Adrenal gland (tissue), 12 donors: Measurements from ENCODE around the gene CEP131. TPM values are rescaled to one million over a fixed set of nuclear protein-coding genes. Genes with fewer than 3 reads are reported as not detected.

ENCODE experiments used
- DNase-seq, 7 donors: peaks; one replicate each; pipeline ENCODE4 v3.0.0-alpha.2; 2019 to 2020
- H3K27ac ChIP-seq, 5 donors: fragments of 200-600 bp; sonication (generic) in 4 of 5; 1 replicate in 3 of 5; 2 replicates in 2 of 5; pipeline versions ENCODE4 v1.5.1 to v1.8.0; 2016 to 2020; ENCODE audit warnings: mild to moderate bottlenecking in 1 of 5
- H3K27me3 ChIP-seq: fragments of 200-600 bp; 2 replicates; pipeline ENCODE4 v1.8.0; 2021
- H3K36me3 ChIP-seq, 2 donors: fragments of 200-600 bp; replicated peaks in 1 of 2; 1 replicate in 1 of 2; 2 replicates in 1 of 2; pipeline versions ENCODE4 v1.5.1 to v1.8.0; 2018 to 2022
- H3K4me1 ChIP-seq, 2 donors: fragments of 200-600 bp; replicated peaks in 1 of 2; 1 replicate in 1 of 2; 2 replicates in 1 of 2; pipeline versions ENCODE4 v1.5.1 to v1.8.0; 2018 to 2021
- H3K4me3 ChIP-seq, 4 donors: fragments of 200-600 bp; sonication (generic) in 3 of 4; one replicate each; pipeline ENCODE4 v1.5.1; 2016 to 2018
- H3K9me3 ChIP-seq, 3 donors: fragments of 200-600 bp; sonication (generic) in 1 of 3; replicated peaks in 1 of 3; 1 replicate in 2 of 3; 2 replicates in 1 of 3; pipeline versions ENCODE4 v1.5.1 to v1.8.0; 2016 to 2021
- POLR2A ChIP-seq, 2 donors: fragments of 450-650 bp; IDR thresholded peaks; one replicate each; pipeline ENCODE4 v1.6.1; 2017; ENCODE audit warnings: antibody characterized with exemption in 2 of 2, mild to moderate bottlenecking in 2 of 2, moderate library complexity in 1 of 2
- WGBS, 4 donors: extraction: QIAGEN DNeasy Blood & Tissue Kit in 2 of 4; methylation state at CpG; one replicate each; pipeline versions ENCODE4 v1.1.5 to v1.1.7; 2013 to 2017; 5-methylcytosine and 5-hydroxymethylcytosine counted together
- intact Hi-C, 2 donors: fragments of 100-400 bp; cut with DNase I; formaldehyde crosslinking; loops; one replicate each; pipeline versions ENCODE4 v1.14.1 to v1.15.0; 2022 to 2023
- polyA plus RNA-seq, 3 donors: library from polyadenylated mRNA; stranded (reverse); fragments of 200-250 nt in 2 of 3; fragments of 350-450 nt in 1 of 3; fragmentation: Illumina TruSeq in 1 of 3; extraction: RNeasy Lipid Tissue Mini Kit (QIAGEN cat#74804) in 1 of 3; gene quantifications; one replicate each; pipeline ENCODE4 v1.2.3, GENCODE V29; 2013 to 2014
- total RNA-seq, 9 donors: library from RNA; depleted of rRNA in 4 of 9; stranded (reverse); fragments of >200 nt in 4 of 9; fragments of 120-200 nt in 1 of 9; fragmentation: NEBNext Ultra II Directional in 1 of 9; extraction: Animal tissue kit (Norgen Biotek cat#: 25700) in 1 of 9; gene quantifications; one replicate each; pipeline versions ENCODE4 v1.1.0 to v1.2.4, GENCODE V29; 2013 to 2023
- TF ChIP-seq, protein P1 (sequence below), 6 experiments: fragments of 450-650 bp in 4 of 6; fragments of 200-600 bp in 2 of 6; sonication (generic) in 1 of 6; IDR thresholded peaks; 1 replicate in 5 of 6; 2 replicates in 1 of 6; pipeline versions ENCODE4 v1.5.1 to v1.8.0; 2016 to 2021; ENCODE audit warnings: antibody characterized with exemption in 6 of 6, mild to moderate bottlenecking in 2 of 6, moderate library complexity in 1 of 6
- donor health status: healthy with polysubstance abuse.
- donor health status: Bipolar disorder and iron deficiency.
- donor health status: DM: yes; HTN: yes; CAD: no.
- donor health status: DM: no; HTN: no; CAD: no.
- donor health status: DM: no; HTN: no; CAD: no.
- donor health status: DM: yes; HTN: yes; CAD: no.

CEP131 gene
- total and polyA plus RNA-seq, 12 donors, result 0.81 to 55.8 (median 8.2) TPM

DNA sequence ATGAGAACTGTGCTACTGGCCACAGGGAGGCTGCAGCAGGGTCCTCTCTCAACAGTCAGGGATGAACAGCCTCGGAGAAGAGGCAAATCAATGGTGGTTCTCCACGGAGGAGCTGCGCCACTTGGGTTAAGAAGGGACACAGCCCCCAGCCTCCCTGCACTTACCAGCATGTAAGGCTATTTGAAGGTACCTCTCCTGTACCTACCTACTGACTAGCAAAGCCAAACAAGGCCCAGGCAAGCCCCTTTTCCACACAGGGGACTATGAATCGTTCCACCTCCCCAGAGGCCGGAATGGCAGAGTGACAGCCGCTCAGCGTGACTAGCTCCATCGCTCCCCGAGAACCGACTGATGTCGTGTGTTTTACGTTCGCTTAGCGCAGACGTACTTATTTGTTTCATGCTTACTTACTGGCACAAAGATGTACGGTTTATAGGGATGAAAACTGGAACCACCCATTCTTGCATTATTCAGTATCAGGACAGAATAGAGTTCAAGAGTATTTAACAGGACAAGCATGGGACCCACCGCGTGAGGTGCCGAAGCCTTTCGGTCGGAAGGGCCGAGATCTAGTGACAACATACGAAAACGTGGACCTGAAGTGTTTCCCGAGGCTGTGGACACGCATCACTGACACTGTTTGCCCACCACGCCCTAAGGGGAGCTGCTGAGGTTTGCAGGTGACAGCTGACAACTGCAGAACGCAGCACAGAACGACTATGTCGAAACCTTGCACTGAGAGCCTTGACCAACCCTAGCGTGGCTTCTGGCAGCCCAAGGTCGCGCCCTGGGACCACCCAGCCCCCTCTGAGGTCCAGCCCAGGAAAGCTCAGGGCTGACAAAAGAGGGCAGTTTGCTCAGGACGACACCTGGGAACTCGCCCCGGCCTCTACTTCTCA is 15.1 kb upstream of the CEP131 start:
- Histone ChIP-seq H3K9me3 (no peaks in the 10 kb centered on the region), H3K27me3 (no peaks in the 10 kb centered on the region), H3K27ac (no peak overlapping the region), H3K36me3 (peaks cover 0 to 11% of the 10 kb centered on the region in 2 donors), H3K4me1 (peaks cover 15 to 23% of the 10 kb centered on the region in 2 donors), H3K4me3 (peak overlapping the region; percentile 51 to 84 (median 66))
- DNase-seq, result no peak
- 56 to 75% (median 65%) methylated on average over 19 to 36 of the region's 36 CpGs for WGBS, 4 donors
- TF ChIP-seq, protein P1, sequence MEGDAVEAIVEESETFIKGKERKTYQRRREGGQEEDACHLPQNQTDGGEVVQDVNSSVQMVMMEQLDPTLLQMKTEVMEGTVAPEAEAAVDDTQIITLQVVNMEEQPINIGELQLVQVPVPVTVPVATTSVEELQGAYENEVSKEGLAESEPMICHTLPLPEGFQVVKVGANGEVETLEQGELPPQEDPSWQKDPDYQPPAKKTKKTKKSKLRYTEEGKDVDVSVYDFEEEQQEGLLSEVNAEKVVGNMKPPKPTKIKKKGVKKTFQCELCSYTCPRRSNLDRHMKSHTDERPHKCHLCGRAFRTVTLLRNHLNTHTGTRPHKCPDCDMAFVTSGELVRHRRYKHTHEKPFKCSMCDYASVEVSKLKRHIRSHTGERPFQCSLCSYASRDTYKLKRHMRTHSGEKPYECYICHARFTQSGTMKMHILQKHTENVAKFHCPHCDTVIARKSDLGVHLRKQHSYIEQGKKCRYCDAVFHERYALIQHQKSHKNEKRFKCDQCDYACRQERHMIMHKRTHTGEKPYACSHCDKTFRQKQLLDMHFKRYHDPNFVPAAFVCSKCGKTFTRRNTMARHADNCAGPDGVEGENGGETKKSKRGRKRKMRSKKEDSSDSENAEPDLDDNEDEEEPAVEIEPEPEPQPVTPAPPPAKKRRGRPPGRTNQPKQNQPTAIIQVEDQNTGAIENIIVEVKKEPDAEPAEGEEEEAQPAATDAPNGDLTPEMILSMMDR (IDR thresholded peaks at IDR 0.05), result no peak
- no peak for TF ChIP-seq POLR2A (IDR thresholded peaks at IDR 0.05)
- intact Hi-C loops, result no loop called here

DNA sequence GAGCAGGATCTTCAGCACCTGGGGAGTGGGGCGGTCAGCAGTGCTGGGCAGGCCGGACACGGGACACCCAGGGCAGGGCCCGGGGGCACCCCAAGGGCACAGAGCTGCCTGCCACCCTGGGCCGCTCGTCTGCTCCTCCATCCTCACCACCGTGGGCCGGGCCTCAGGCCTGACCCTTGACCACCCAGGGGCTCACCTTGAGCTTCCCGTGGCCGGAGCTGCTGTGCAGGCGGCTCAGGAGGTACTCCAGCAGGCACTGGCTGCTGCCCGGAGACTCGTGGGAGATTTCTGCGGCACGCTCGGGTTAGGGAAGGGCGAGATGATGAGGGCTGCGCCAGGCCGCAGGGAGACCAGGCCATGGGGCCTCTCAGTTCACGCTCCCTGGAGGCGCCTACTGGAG is 14.0 kb upstream of the CEP131 start:
- no peak for DNase-seq
- intact Hi-C loops, result no loop called here
- peaks cover 0 to 22% of the 10 kb centered on the region in 2 donors for H3K36me3 ChIP-seq
- no peaks in the 10 kb centered on the region for H3K9me3 ChIP-seq
- no peak for TF ChIP-seq POLR2A (IDR thresholded peaks at IDR 0.05)
- TF ChIP-seq, protein P1 (IDR thresholded peaks at IDR 0.05), result no peak
- H3K4me3 ChIP-seq, result no peak overlapping the region
- H3K27ac ChIP-seq, result no peak overlapping the region
- no peaks in the 10 kb centered on the region for H3K27me3 ChIP-seq
- 86 to 100% (median 94%) methylated on average over 1 to 21 of the region's 21 CpGs for WGBS, 4 donors
- H3K4me1 ChIP-seq, result peaks cover 15 to 23% of the 10 kb centered on the region in 2 donors

DNA sequence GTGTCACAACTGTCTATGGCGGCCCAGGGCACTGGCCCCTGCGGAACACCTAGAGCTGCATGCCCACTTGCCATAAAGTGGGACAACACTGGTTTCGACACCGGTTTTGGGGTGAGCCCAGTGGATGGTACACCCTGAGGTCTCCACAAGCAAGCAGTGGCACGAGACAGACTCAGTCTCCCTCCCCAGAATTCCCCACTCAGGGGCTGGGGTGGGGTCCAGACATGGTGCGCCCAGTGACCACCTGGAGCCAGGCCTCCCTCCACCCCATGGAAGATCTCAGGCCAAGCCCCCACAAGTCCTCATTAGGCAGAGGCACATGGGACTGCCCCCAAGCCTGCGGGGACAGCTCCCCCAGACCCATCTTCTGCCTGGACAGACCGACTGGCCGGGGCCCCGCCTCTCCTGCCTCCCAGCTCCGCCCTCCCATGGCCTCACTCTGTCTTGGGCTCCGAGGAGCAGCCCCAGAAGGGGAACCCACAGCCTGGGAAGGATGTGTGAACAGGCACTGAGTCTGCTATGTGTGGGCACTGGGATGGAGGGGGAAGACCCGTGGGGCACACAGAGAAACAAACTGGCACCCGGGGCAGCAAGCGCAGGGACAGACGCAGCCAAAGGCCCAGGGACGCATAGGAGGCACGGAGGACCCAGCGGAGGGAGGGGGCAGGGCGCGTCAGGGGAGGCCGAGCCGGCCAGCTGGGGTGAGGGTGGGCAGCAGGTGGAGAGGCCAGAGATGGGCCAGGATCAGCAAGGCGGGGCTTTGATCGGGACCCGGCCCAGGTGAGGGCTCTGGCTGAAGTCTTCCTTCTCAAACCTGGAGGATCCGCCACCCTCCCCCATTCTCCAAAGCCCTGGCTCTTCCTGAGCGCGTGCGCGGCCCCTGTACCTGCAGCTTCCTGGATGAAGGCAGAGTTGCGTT is 13.3 kb upstream of the CEP131 start:
- TF ChIP-seq, protein P1 (IDR thresholded peaks at IDR 0.05), result no peak
- TF ChIP-seq POLR2A (IDR thresholded peaks at IDR 0.05), result no peak
- H3K27ac ChIP-seq, result no peak overlapping the region
- peaks cover 15 to 23% of the 10 kb centered on the region in 2 donors for H3K4me1 ChIP-seq
- no peak overlapping the region for H3K4me3 ChIP-seq
- intact Hi-C loops, result no loop called here
- 86 to 92% (median 91%) methylated on average over 24 to 32 of the region's 32 CpGs for WGBS, 4 donors
- H3K27me3 ChIP-seq, result no peaks in the 10 kb centered on the region
- peaks cover 0 to 29% of the 10 kb centered on the region in 2 donors for H3K36me3 ChIP-seq
- no peak for DNase-seq
- H3K9me3 ChIP-seq, result no peaks in the 10 kb centered on the region
